SU-DHL-6 (cell line): ENCODE data around the gene MYH6.

Experiments
- EZH2phosphoT487 ChIP-seq: fragments of 200-600 bp; sonication (generic), shearing (Covaris generic); conservative IDR thresholded peaks from 2 replicates; pipeline ENCODE4 v1.6.1; 2018; ENCODE audit warnings: mild to moderate bottlenecking, antibody characterized with exemption, low read length, moderate library complexity, mixed read lengths
- TF ChIP-seq, protein P1 (sequence below): fragments of 200-600 bp; sonication (generic); IDR thresholded peaks from one replicate; pipeline ENCODE4 v1.5.1; 2017; ENCODE audit warnings: antibody characterized with exemption, mild to moderate bottlenecking, low read length, moderate library complexity; ENCODE audit not compliant: insufficient read depth, poor library complexity, severe bottlenecking

DNA sequence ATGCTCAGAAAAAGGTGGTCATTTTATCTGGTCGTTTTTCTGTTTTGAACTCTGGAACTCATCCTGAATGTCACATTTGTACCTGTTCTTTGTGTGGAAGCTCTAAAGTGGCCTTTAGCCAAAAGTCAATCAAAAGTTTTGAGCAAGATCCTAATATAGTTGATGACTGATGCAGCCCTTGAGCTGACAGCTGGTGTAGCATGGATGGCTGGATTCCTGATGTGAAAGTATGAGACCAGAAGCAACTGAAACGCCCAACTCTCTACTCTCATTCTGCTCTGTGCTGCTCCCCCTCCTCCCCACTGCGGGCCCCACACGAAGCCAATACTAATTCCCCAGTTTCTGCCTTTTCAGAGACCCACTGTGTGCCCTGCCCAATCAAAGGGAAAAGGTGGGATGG, 37.7 kb upstream of the MYH6 start:
- TF ChIP-seq, protein P1, sequence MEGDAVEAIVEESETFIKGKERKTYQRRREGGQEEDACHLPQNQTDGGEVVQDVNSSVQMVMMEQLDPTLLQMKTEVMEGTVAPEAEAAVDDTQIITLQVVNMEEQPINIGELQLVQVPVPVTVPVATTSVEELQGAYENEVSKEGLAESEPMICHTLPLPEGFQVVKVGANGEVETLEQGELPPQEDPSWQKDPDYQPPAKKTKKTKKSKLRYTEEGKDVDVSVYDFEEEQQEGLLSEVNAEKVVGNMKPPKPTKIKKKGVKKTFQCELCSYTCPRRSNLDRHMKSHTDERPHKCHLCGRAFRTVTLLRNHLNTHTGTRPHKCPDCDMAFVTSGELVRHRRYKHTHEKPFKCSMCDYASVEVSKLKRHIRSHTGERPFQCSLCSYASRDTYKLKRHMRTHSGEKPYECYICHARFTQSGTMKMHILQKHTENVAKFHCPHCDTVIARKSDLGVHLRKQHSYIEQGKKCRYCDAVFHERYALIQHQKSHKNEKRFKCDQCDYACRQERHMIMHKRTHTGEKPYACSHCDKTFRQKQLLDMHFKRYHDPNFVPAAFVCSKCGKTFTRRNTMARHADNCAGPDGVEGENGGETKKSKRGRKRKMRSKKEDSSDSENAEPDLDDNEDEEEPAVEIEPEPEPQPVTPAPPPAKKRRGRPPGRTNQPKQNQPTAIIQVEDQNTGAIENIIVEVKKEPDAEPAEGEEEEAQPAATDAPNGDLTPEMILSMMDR = no peak
- no peak for TF ChIP-seq EZH2phosphoT487
